SJCRH30 (cell line): Measurements from ENCODE around the gene MEIOSIN. TPM values are rescaled to one million over a fixed set of nuclear protein-coding genes. Genes with fewer than 3 reads are reported as not detected.
"Not testable (repeated sequence)": the region's sequence is repeated elsewhere in the genome, so short reads cannot be mapped to it uniquely, and the experiment has no call there.

Experiments used
- DNase-seq, 2 experiments: peaks; one replicate each; pipeline ENCODE4 v3.0.0-alpha.2; 2015 to 2020
- H3K27ac ChIP-seq: fragments of 250-450 bp; sonication (Bioruptor Pico); 2 replicates; pipeline ENCODE4 v1.5.1; 2020; ENCODE audit warnings: mild to moderate bottlenecking, moderate library complexity
- H3K27me3 ChIP-seq: fragments of 250-450 bp; sonication (Bioruptor Pico); 2 replicates; pipeline ENCODE4 v1.5.1; 2020; ENCODE audit warnings: mild to moderate bottlenecking, moderate library complexity
- H3K36me3 ChIP-seq: fragments of 250-450 bp; sonication (Bioruptor Pico); 2 replicates; pipeline ENCODE4 v1.5.1; 2020; ENCODE audit warnings: mild to moderate bottlenecking, moderate library complexity
- H3K4me1 ChIP-seq: fragments of 250-450 bp; sonication (Bioruptor Pico); 2 replicates; pipeline ENCODE4 v1.5.1; 2020; ENCODE audit warnings: mild to moderate bottlenecking, moderate library complexity
- H3K4me3 ChIP-seq: fragments of 250-450 bp; sonication (Bioruptor Pico); 2 replicates; pipeline ENCODE4 v1.5.1; 2020; ENCODE audit warnings: mild to moderate bottlenecking, moderate library complexity
- H3K9me3 ChIP-seq: fragments of 250-450 bp; sonication (Bioruptor Pico); replicated peaks from 2 replicates; pipeline ENCODE4 v1.5.1; 2020; ENCODE audit warnings: mild to moderate bottlenecking, moderate library complexity
- total RNA-seq: library from RNA; depleted of rRNA; stranded (reverse); fragments of >200 nt; shearing (Covaris generic); gene quantifications from 2 replicates; pipeline ENCODE4 v1.2.3, GENCODE V29; 2014

The MEIOSIN gene
- total RNA-seq, 1 experiment from 2014 or later, result not detected

DNA sequence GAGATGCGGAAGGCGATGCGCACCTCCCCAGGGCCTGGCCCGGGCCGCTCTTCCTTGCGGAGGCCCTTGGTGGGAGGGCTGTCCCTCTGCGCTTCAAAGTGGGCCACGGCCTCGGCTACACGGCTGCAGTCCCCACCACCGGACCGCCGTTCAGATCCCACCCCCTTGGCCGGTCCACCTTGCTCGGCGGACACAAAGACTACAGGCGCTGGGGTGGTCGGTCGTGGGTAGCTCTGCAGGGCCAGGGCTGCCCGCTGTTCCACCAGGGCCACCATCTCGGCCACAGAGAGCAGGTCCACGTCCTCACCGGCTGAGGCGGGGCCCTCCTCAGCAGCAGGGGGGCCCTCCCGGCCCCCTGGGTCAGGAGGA, 20.6 kb upstream of the MEIOSIN start:
- H3K27me3 ChIP-seq, result no peaks in the 10 kb centered on the region
- no peak overlapping the region for H3K4me3 ChIP-seq
- H3K27ac ChIP-seq, result no peak overlapping the region
- no peak for DNase-seq
- no peaks in the 10 kb centered on the region for H3K9me3 ChIP-seq
- H3K4me1 ChIP-seq, result peaks cover 4% of the 10 kb centered on the region
- H3K36me3 ChIP-seq, result peaks cover 8% of the 10 kb centered on the region; the same call in 1 of the 2 replicates

DNA sequence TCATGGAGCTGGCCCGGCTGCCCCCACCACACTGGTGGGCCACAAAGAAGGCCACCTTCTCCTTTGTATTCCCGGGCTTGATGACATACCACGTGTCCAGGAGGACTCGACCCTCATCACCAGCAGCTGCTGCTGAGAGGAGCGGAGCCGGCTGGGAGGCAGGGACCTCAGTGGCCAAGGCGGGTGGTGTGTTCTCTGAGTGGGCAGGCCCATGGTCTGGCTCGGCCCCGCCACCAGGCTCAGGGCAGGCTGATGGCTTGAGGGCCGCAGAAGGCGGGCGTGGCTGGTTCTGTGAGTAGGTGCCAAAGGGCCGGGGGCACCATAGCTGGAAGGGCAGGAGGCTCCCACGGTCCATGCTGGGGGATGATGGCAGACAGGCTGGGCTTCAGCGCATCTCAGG, 20.1 kb upstream of the MEIOSIN start:
- peaks cover 8% of the 10 kb centered on the region; the same call in 1 of the 2 replicates for H3K36me3 ChIP-seq
- H3K4me3 ChIP-seq, result no peak overlapping the region
- no peak overlapping the region for H3K27ac ChIP-seq
- H3K9me3 ChIP-seq, result no peaks in the 10 kb centered on the region
- peaks cover 4% of the 10 kb centered on the region for H3K4me1 ChIP-seq
- DNase-seq, result no peak
- no peaks in the 10 kb centered on the region for H3K27me3 ChIP-seq

- DNase-seq, result no peak
- H3K4me3 ChIP-seq, result no peak overlapping the region
- no peaks in the 10 kb centered on the region for H3K9me3 ChIP-seq
- H3K27me3 ChIP-seq, result no peaks in the 10 kb centered on the region
- no peak overlapping the region for H3K27ac ChIP-seq
- H3K36me3 ChIP-seq, result peaks cover 3% of the 10 kb centered on the region; the same call in 1 of the 2 replicates
- peaks cover 4% of the 10 kb centered on the region for H3K4me1 ChIP-seq
Observed at GRCh38 chr19:45715139-45715538, 18.1 kb upstream of the MEIOSIN start.

GRCh38 chr19:45716359-45717130, 16.7 kb upstream of the MEIOSIN start:
- no peak for DNase-seq
- H3K9me3 ChIP-seq, result no peaks in the 10 kb centered on the region

GRCh38 chr19:45717131-45717982, 15.9 kb upstream of the MEIOSIN start:
- Histone ChIP-seq H3K9me3 (no peaks in the 10 kb centered on the region), H3K27me3 (no peaks in the 10 kb centered on the region), H3K4me3 (peak overlapping the region; percentile 65), H3K4me1 (peaks cover 4% of the 10 kb centered on the region), H3K36me3 (no peaks in the 10 kb centered on the region; the same call in 1 of the 2 replicates), H3K27ac (peak overlapping the region; percentile 39; the same call in 1 of the 2 replicates)
- DNase-seq, result peak; percentile 98 to 99

More at GRCh38 chr19:45716359-45717130, 16.7 kb upstream of the MEIOSIN start:
- Histone ChIP-seq H3K36me3 (peaks cover 3% of the 10 kb centered on the region; the same call in 1 of the 2 replicates), H3K27me3 (no peaks in the 10 kb centered on the region), H3K27ac (peak overlapping the region; percentile 39; the same call in 1 of the 2 replicates), H3K4me3 (peak overlapping the region; percentile 65), H3K4me1 (peaks cover 4% of the 10 kb centered on the region)

GRCh38 chr19:45717983-45718650, 15.1 kb upstream of the MEIOSIN start:
- Histone ChIP-seq H3K36me3 (no peaks in the 10 kb centered on the region; the same call in 1 of the 2 replicates), H3K27ac (peak overlapping the region; percentile 7; the same call in 1 of the 2 replicates), H3K27me3 (no peaks in the 10 kb centered on the region), H3K4me1 (peaks cover 9% of the 10 kb centered on the region), H3K9me3 (no peaks in the 10 kb centered on the region), H3K4me3 (peak overlapping the region; percentile 65)
- DNase-seq, result no peak

DNA sequence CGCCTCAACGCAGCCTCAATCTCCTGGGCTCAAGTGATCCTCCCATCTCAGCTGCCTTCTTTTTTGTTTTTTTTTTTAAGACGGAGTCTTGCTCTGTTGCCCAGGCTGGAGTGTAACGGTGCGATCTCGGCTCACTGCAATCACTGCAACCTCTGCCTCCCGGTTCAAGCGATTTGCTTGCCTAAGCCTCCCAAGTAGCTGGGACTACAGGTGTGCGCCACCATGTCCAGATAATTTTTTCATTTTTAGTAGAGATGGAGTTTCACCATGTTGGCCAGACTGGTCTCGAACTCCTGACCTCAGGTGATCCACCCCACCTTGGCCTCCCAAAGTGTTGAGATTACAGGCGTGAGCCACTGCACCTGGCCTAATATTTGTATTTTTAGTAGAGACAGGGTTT, 13.2 kb upstream of the MEIOSIN start:
- H3K27ac ChIP-seq, H3K36me3 ChIP-seq, H3K4me3 ChIP-seq, DNase-seq, H3K9me3 ChIP-seq, H3K27me3 ChIP-seq: not testable (repeated sequence)
- H3K4me1 ChIP-seq, result peaks cover 16% of the 10 kb centered on the region

GRCh38 chr19:45728683-45729082, 4.6 kb upstream of the MEIOSIN start:
- H3K27ac ChIP-seq, H3K36me3 ChIP-seq, H3K27me3 ChIP-seq, DNase-seq, H3K4me1 ChIP-seq, H3K4me3 ChIP-seq, H3K9me3 ChIP-seq: not testable (repeated sequence)

DNA sequence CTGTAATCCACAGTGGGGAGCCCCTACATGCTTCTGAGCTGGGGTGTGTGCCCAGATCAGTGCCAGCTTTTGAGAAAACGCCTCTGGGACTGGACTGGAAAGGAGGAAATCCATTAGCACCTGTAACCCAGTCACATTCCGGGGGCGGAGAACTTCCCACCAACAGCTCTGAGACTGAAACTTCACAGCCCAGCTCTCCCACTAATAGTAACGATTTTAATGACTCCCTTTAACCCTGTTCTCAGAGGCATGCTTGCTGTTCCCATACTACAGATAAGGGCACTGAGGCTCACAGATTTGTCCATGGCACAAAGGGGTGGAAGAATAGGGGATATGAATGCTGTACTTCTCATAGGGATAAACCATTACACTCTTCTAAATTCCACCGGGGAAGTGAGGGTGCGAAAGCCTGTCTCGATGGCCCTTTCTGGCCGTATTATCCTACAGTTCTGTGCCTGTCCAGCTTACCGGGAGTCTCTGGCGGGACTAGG, 3.4 kb upstream of the MEIOSIN start:
- Histone ChIP-seq H3K27ac (peak overlapping the region; percentile 40), H3K9me3 (no peaks in the 10 kb centered on the region), H3K36me3 (no peaks in the 10 kb centered on the region), H3K27me3 (no peaks in the 10 kb centered on the region), H3K4me3 (peak overlapping the region; percentile 73), H3K4me1 (no peaks in the 10 kb centered on the region)
- no peak for DNase-seq

DNA sequence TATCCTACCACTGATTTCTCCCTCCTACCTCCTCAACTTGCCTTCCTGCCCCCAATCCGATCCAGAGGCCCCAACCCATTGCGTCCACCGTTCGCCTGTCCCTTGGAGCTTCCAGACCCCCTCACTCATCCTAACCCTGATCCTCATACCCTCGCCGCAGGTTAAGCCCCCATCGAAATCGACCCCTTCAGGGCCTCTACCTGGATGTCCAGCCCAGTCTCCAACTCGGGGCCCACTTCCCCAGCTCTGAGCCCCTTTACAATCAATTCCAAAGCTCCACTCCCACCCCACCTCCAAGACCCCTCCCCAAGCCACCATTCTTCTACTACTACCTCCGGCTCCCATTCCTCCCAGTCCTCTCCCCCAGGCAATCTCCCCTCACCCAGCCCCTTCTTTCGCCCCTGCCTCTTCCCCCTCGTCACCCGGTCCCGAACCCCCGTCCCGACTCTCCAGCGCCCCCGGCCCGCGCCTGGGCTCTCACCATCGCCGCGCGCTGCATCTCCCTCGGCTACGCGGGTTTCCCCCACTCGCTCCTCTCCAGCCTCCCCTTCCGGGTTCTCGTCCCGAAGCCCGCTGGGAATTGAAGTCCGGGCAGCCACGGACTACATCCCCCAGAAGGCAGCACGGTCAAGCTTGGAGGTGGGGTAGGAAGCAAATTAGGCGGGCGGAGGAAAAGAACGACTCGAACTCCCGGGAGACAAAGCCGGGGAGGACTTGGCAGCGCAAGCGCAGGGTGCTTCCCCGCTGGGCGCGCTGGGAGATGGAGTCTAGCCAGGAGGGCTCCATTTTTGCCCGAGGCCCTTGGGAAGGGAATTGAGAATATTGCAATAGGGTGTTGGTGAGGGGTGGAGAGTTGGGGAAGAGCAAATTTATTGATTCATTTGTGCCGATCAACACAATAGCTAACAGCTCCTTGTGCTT, 2.6 kb upstream of the MEIOSIN start, which contains the start of gene FBXO46:
TSS of gene FBXO46 (minus strand) at position 529 of the 921 bp plus-strand sequence. CDS start 17,401 bp downstream, outside the sequence.
- Histone ChIP-seq H3K27ac (peak within 1 kb of the TSS; percentile 40), H3K36me3 (no peaks in the 10 kb centered on the region), H3K4me1 (no peaks in the 10 kb centered on the region), H3K9me3 (no peaks in the 10 kb centered on the region), H3K4me3 (peak within 1 kb of the TSS; percentile 73), H3K27me3 (no peaks in the 10 kb centered on the region)
- DNase-seq, result peak; percentile 99

GRCh38 chr19:45739498-45740439, 6.5 kb downstream of the MEIOSIN start:
- 0 out of 2 replicates have a peak, but pooled peaks cover 9% of the 10 kb centered on the region for H3K27me3 ChIP-seq
- peak in 1 of 2 experiments; percentile 27 for DNase-seq
- no peaks in the 10 kb centered on the region for H3K9me3 ChIP-seq
- H3K27ac ChIP-seq, result no peak overlapping the region
- no peak overlapping the region for H3K4me3 ChIP-seq
- H3K36me3 ChIP-seq, result no peaks in the 10 kb centered on the region
- no peaks in the 10 kb centered on the region for H3K4me1 ChIP-seq

DNA sequence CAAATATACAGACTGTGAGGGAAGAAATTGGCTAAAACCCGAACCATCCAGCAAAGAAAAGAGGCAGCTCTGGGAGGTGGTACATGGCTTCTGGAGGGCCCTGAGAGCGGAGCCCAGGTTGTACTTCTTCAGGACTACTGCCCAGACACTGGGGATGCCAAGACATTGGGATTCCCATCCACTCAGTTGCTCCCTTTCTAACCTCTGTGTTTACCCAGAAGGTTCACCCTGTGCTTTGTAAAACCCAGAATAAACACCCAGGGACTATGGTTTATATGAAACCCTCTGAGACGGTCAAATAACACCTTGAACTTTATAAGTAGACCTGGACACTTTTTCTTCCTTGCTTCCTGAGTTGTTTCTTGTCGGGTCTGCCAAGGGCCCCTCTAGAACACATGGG, 9.7 kb downstream of the MEIOSIN start:
- Histone ChIP-seq H3K9me3 (no peaks in the 10 kb centered on the region), H3K4me1 (no peaks in the 10 kb centered on the region), H3K27me3 (peaks cover 23% of the 10 kb centered on the region), H3K27ac (no peak overlapping the region), H3K4me3 (no peak overlapping the region), H3K36me3 (no peaks in the 10 kb centered on the region)
- no peak for DNase-seq

DNA sequence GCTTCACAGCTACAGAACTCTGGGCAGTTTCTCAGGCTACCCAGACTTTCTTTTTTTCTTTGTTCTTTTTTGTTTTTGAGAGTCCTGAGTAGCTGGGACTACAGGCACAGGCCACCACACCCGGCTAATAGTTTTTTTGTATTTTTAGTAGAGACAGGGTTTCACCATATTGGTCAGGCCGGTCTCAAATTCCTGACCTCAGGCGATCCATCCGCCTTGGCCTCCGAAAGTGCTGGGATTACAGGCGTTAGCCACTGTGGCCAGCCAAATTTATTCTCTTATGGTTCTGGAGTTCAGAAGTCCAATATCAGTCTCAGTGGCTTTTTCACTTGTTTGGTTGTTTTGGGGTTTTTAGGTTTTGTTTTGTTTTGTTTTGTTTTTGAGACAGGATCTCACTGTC, 12.4 kb downstream of the MEIOSIN start:
- Histone ChIP-seq H3K4me3 (no peak overlapping the region), H3K9me3 (no peaks in the 10 kb centered on the region), H3K36me3 (no peaks in the 10 kb centered on the region), H3K27ac (no peak overlapping the region), H3K27me3 (peaks cover 23% of the 10 kb centered on the region), H3K4me1 (no peaks in the 10 kb centered on the region)
- no peak for DNase-seq
